Measurements from ENCODE around the gene RBM34.

DNA sequence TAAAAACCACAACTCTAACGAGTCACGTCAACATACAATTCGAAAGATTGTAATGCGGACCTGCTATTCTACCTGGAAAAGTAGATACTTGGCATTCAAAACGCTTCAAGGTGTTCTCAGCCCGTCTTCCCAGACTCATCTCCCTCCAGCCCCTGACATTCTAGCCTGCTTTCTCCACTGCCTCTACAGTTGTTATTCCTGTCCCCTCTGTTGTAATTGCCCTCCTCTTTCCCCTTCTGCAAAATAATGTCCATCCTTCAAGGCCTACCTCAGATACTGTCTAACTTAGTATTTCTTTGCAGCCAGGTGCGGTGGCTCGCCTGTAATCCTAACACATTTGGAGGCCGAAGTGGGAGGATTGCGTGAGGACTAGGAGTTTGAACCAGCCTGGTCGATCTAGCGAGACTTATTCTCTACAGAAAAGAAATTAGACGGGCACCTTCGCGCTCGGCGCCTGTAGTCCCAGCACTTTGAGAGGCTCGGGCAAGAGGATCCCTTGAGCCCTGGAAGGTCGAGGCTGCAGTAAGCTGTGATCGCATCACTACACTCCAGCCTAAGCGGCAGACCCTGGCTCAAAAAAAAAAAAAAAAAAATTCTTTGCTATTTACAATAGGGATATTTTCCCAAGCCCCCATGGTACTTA lies 756 bp upstream of the RBM34 start:
- TF ChIP-seq, protein P1, sequence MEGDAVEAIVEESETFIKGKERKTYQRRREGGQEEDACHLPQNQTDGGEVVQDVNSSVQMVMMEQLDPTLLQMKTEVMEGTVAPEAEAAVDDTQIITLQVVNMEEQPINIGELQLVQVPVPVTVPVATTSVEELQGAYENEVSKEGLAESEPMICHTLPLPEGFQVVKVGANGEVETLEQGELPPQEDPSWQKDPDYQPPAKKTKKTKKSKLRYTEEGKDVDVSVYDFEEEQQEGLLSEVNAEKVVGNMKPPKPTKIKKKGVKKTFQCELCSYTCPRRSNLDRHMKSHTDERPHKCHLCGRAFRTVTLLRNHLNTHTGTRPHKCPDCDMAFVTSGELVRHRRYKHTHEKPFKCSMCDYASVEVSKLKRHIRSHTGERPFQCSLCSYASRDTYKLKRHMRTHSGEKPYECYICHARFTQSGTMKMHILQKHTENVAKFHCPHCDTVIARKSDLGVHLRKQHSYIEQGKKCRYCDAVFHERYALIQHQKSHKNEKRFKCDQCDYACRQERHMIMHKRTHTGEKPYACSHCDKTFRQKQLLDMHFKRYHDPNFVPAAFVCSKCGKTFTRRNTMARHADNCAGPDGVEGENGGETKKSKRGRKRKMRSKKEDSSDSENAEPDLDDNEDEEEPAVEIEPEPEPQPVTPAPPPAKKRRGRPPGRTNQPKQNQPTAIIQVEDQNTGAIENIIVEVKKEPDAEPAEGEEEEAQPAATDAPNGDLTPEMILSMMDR (IDR thresholded peaks at IDR 0.05), result no peak
- TF ChIP-seq POLR2A (IDR thresholded peaks at IDR 0.05), result no peak

Data from lower leg skin (tissue), 3 donors.